Measurements from ENCODE around the gene PJVK. TPM values are rescaled to one million over a fixed set of nuclear protein-coding genes. Genes with fewer than 3 reads are reported as not detected.

The PJVK gene
- total RNA-seq, 2 experiments from 2014 or later = 4.0 to 6.9 TPM

GRCh38 chr2:178510384-178510783, 59.2 kb downstream of the PJVK start:
- H3K9me3 ChIP-seq (ENCODE audit: low read length) = no peaks in the 10 kb centered on the region
- H3K9me2 ChIP-seq (ENCODE audit: insufficient read depth, low read length) = no peaks in the 10 kb centered on the region
- no peak overlapping the region for H3K4me2 ChIP-seq (ENCODE audit: low read length)
- H3K27ac ChIP-seq (ENCODE audit: low read depth, low read length, poor library complexity, severe bottlenecking) = no peak overlapping the region
- no peaks in the 10 kb centered on the region for H4K20me1 ChIP-seq (ENCODE audit: insufficient read depth, low read length)
- peaks cover 10% of the 10 kb centered on the region; the same call in 1 of the 2 replicates for H3K36me3 ChIP-seq (ENCODE audit: insufficient read depth, low read length)
- TF ChIP-seq EZH2phosphoT487 (IDR thresholded peaks at IDR 0.05; ENCODE audit: borderline replicate concordance, low read depth, low read length) (no peak), CTCF (conservative IDR thresholded peaks at IDR 0.05; ENCODE audit: low read length) (no peak)
- no TSS peak for BruUV-seq (replicated peaks)
- ChIA-PET POLR2A (no interaction called here), CTCF (ENCODE audit: unreplicated experiment) (no interaction called here)
- H3K4me1 ChIP-seq (ENCODE audit: insufficient read depth, low read length, poor library complexity, severe bottlenecking) = no peaks in the 10 kb centered on the region
- intact Hi-C loops (cut with micrococcal nuclease; ENCODE audit: unreplicated experiment) = no loop called here
- H3K79me2 ChIP-seq (ENCODE audit: insufficient read depth, low read depth, low read length) = no peaks in the 10 kb centered on the region
- no peak for DNase-seq (ENCODE audit: low spot score)
- no peak overlapping the region for H2AFZ ChIP-seq (ENCODE audit: low read length)
- H3K4me3 ChIP-seq (ENCODE audit: low read depth, low read length, poor library complexity, severe bottlenecking) = no peak overlapping the region

Other genes with a start within 250 kb of the PJVK start
- gene PRKRA, start 203 bp upstream of the PJVK start, total RNA-seq (2014; rRNA removed; shearing (Covaris generic)) = 68.7 and 79.5 TPM in 2 replicates
- 74.1 and 76.4 TPM in 2 replicates for gene PRKRA, start 203 bp upstream of the PJVK start, total RNA-seq (2022)
- 8.5 and 10.7 TPM in 2 replicates for gene FKBP7, start 27.2 kb downstream of the PJVK start, total RNA-seq (2014; rRNA removed; shearing (Covaris generic))
- 8.3 TPM in 2 replicates for gene FKBP7, start 27.2 kb downstream of the PJVK start, total RNA-seq (2022)
- gene PLEKHA3, start 29.1 kb downstream of the PJVK start, total RNA-seq (2014; rRNA removed; shearing (Covaris generic)) = 3.6 and 6.9 TPM in 2 replicates
- 19.2 and 19.5 TPM in 2 replicates for gene PLEKHA3, start 29.1 kb downstream of the PJVK start, total RNA-seq (2022)

Data from OCI-LY7 (cell line).